Measurements from ENCODE around the gene TCL1B.

TCL1B gene

DNA sequence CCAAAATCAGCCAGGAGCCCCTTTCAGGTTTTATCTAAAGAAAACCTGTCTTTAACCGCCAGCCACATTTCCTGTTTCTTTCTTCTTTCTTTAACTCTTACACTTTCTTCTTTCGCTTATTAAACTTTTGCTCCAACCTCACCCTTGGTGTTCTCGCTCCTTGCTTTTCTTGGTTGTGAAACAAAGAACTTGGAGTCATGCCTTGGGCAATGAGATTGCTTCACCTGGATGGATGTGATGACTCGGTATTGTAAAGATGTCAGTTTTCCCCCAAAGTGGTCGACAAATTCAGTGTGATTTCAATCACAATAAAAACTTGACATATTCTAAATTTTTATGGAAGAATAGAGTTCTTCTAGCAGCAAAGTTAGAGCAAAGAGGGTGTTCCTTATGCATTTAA is 43.9 kb downstream of the TCL1B start:
- no peak for TF ChIP-seq SIN3A (IDR thresholded peaks at IDR 0.05; ENCODE audit: borderline replicate concordance, insufficient read depth, low read length)
- TF ChIP-seq TAF1 (IDR thresholded peaks at IDR 0.05; ENCODE audit: borderline replicate concordance, insufficient read depth, low read length), result no peak
- TF ChIP-seq, protein P1, sequence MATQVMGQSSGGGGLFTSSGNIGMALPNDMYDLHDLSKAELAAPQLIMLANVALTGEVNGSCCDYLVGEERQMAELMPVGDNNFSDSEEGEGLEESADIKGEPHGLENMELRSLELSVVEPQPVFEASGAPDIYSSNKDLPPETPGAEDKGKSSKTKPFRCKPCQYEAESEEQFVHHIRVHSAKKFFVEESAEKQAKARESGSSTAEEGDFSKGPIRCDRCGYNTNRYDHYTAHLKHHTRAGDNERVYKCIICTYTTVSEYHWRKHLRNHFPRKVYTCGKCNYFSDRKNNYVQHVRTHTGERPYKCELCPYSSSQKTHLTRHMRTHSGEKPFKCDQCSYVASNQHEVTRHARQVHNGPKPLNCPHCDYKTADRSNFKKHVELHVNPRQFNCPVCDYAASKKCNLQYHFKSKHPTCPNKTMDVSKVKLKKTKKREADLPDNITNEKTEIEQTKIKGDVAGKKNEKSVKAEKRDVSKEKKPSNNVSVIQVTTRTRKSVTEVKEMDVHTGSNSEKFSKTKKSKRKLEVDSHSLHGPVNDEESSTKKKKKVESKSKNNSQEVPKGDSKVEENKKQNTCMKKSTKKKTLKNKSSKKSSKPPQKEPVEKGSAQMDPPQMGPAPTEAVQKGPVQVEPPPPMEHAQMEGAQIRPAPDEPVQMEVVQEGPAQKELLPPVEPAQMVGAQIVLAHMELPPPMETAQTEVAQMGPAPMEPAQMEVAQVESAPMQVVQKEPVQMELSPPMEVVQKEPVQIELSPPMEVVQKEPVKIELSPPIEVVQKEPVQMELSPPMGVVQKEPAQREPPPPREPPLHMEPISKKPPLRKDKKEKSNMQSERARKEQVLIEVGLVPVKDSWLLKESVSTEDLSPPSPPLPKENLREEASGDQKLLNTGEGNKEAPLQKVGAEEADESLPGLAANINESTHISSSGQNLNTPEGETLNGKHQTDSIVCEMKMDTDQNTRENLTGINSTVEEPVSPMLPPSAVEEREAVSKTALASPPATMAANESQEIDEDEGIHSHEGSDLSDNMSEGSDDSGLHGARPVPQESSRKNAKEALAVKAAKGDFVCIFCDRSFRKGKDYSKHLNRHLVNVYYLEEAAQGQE (IDR thresholded peaks at IDR 0.05; ENCODE audit: insufficient read depth in 1 of 2, low read depth in 2 of 2, low read length in 2 of 2), result no peak
- no peak for TF ChIP-seq POLR2AphosphoS5 (IDR thresholded peaks at IDR 0.05; ENCODE audit: low read depth, low read length)
- no peak for TF ChIP-seq FOXP2 (optimal IDR thresholded peaks at IDR 0.05; ENCODE audit: borderline replicate concordance, extremely low read depth, extremely low read length, insufficient read depth)

DNA sequence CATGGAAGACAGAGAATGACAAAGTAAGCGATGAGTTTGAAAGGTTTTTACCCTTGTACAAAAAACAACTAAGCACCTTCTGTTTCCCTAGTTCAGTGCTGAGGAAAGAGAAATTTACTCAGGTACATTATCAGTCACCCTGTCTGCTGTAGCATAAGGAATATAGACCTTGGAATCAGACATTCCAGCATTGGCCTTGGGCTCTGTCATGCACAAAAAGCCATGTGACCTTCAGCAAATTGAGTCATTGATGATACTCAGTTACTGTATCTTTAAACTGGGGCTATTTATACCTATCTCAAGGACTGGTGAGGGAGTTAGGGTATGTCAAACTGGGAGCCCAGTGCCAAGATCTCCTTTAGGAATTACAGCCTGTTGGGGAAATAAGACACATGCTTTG is 47.0 kb downstream of the TCL1B start:
- TF ChIP-seq TAF1 (IDR thresholded peaks at IDR 0.05; ENCODE audit: borderline replicate concordance, insufficient read depth, low read length) (no peak), FOXP2 (optimal IDR thresholded peaks at IDR 0.05; ENCODE audit: borderline replicate concordance, extremely low read depth, extremely low read length, insufficient read depth) (no peak), POLR2AphosphoS5 (IDR thresholded peaks at IDR 0.05; ENCODE audit: low read depth, low read length) (no peak), SIN3A (IDR thresholded peaks at IDR 0.05; ENCODE audit: borderline replicate concordance, insufficient read depth, low read length) (no peak)
- TF ChIP-seq, protein P1 (IDR thresholded peaks at IDR 0.05; ENCODE audit: insufficient read depth in 1 of 2, low read depth in 2 of 2, low read length in 2 of 2), result no peak

DNA sequence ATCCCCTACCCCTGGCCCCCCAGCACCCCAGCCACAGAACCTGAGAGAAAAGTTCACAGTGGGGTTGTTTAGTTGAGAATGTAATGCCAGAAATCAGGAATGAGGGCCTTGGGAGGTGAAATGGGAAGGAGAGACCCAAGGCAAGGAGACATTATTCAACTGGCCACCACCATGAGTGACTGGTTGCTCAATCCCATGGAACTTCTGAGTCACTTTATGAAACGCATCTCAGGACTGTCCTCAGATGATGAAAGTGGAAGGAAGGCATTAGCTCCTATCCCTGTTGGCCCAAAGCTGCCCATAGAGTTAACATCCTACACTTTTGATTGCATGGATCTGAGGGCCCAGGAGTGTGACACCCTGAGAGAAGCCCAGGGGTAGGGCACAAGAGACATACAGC is 53.1 kb downstream of the TCL1B start:
- TF ChIP-seq FOXP2 (optimal IDR thresholded peaks at IDR 0.05; ENCODE audit: borderline replicate concordance, extremely low read depth, extremely low read length, insufficient read depth) (no peak), SIN3A (IDR thresholded peaks at IDR 0.05; ENCODE audit: borderline replicate concordance, insufficient read depth, low read length) (no peak), TAF1 (IDR thresholded peaks at IDR 0.05; ENCODE audit: borderline replicate concordance, insufficient read depth, low read length) (no peak), POLR2AphosphoS5 (IDR thresholded peaks at IDR 0.05; ENCODE audit: low read depth, low read length) (no peak)
- TF ChIP-seq, protein P1 (IDR thresholded peaks at IDR 0.05; ENCODE audit: insufficient read depth in 1 of 2, low read depth in 2 of 2, low read length in 2 of 2), result no peak

DNA sequence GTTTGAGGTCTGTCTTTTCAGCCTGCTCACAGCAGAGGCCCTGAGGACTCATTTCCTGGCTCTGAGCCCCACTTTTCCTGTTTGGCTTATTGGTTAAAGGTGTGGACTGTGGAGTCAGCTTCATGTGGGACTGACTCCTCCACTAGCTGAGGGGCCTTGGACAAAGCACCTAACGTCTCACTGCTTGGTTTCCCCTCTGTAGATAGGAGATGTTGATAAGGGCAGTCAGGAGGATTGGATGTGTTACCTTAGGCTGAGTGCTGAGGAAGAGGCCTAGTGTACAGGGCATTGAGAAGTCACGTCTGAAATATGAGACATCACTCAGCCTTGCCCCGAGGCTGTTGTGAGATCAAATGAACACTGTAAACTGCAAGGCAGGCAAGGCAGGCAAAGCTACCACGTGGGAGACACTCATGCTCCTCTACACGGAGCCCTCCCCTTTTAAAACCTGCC is 54.8 kb downstream of the TCL1B start:
- no peak for TF ChIP-seq POLR2AphosphoS5 (IDR thresholded peaks at IDR 0.05; ENCODE audit: low read depth, low read length)
- no peak for TF ChIP-seq SIN3A (IDR thresholded peaks at IDR 0.05; ENCODE audit: borderline replicate concordance, insufficient read depth, low read length)
- TF ChIP-seq, protein P1 (IDR thresholded peaks at IDR 0.05; ENCODE audit: insufficient read depth in 1 of 2, low read depth in 2 of 2, low read length in 2 of 2), result no peak
- no peak for TF ChIP-seq FOXP2 (optimal IDR thresholded peaks at IDR 0.05; ENCODE audit: borderline replicate concordance, extremely low read depth, extremely low read length, insufficient read depth)
- no peak for TF ChIP-seq TAF1 (IDR thresholded peaks at IDR 0.05; ENCODE audit: borderline replicate concordance, insufficient read depth, low read length)

DNA sequence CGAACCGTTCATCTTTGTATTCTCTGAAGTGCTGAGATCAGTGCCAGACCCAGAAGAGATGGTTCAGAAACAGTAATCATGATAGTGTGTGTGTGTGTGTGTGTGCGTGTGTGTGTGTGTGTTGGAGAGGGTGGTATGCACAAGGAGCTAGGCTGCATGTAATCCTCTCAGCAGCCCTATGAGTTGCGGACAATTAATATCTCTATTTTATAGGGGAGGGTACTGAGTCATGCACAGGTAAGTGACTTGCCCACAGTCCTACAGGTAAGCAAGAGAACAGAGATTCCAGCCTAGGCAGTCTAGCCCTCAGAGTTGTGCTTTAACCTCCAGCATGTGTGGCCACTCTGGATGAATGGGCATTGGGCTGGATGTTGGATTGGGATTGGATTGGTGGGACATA is 55.6 kb downstream of the TCL1B start:
- TF ChIP-seq FOXP2 (optimal IDR thresholded peaks at IDR 0.05; ENCODE audit: borderline replicate concordance, extremely low read depth, extremely low read length, insufficient read depth), result no peak
- no peak for TF ChIP-seq TAF1 (IDR thresholded peaks at IDR 0.05; ENCODE audit: borderline replicate concordance, insufficient read depth, low read length)
- TF ChIP-seq SIN3A (IDR thresholded peaks at IDR 0.05; ENCODE audit: borderline replicate concordance, insufficient read depth, low read length), result no peak
- TF ChIP-seq, protein P1 (IDR thresholded peaks at IDR 0.05; ENCODE audit: insufficient read depth in 1 of 2, low read depth in 2 of 2, low read length in 2 of 2), result no peak
- no peak for TF ChIP-seq POLR2AphosphoS5 (IDR thresholded peaks at IDR 0.05; ENCODE audit: low read depth, low read length)
